Measurements from ENCODE around the gene HMGXB3.
"Not testable (repeated sequence)": the region's sequence is repeated elsewhere in the genome, so short reads cannot be mapped to it uniquely, and the experiment has no call there.

Gene HMGXB3

GRCh38 chr5:150080696-150081435 lies 80.3 kb downstream of the HMGXB3 start:
- Histone ChIP-seq H2AFZ (no peak overlapping the region), H3K27ac (peak overlapping the region; percentile 19), H3K4me1 (peaks cover 3% of the 10 kb centered on the region), H3K36me3 (ENCODE audit: control insufficient read depth, insufficient read depth, low read length) (no peaks in the 10 kb centered on the region), H3K9ac (no peak overlapping the region), H3K9me3 (ENCODE audit: control insufficient read depth, low read length) (no peaks in the 10 kb centered on the region), H3K79me2 (no peaks in the 10 kb centered on the region), H3K27me3 (ENCODE audit: control insufficient read depth, insufficient read depth, low read length) (no peaks in the 10 kb centered on the region), H3K4me3 (ENCODE audit: low read depth, low read length) (no peak overlapping the region), H3K4me2 (ENCODE audit: low read length) (no peak overlapping the region)
- TF ChIP-seq CTCF (IDR thresholded peaks at IDR 0.05) = no peak

GRCh38 chr5:150081541-150082283 lies 81.2 kb downstream of the HMGXB3 start:
- H3K9me3 ChIP-seq (ENCODE audit: control insufficient read depth, low read length) = no peaks in the 10 kb centered on the region
- TF ChIP-seq CTCF (IDR thresholded peaks at IDR 0.05) = no peak
- no peak overlapping the region for H3K4me3 ChIP-seq (ENCODE audit: low read depth, low read length)

GRCh38 chr5:150082374-150082773 lies 81.8 kb downstream of the HMGXB3 start:
- no peaks in the 10 kb centered on the region for H3K9me3 ChIP-seq (ENCODE audit: control insufficient read depth, low read length)
- H3K4me2 ChIP-seq (ENCODE audit: low read length) = no peak overlapping the region
- no peak overlapping the region for H2AFZ ChIP-seq
- no peak overlapping the region for H3K27ac ChIP-seq
- H3K4me1 ChIP-seq = peaks cover 3% of the 10 kb centered on the region
- no peak for TF ChIP-seq CTCF (IDR thresholded peaks at IDR 0.05)
- H3K79me2 ChIP-seq = no peaks in the 10 kb centered on the region
- H3K27me3 ChIP-seq (ENCODE audit: control insufficient read depth, insufficient read depth, low read length) = no peaks in the 10 kb centered on the region
- no peak overlapping the region for H3K9ac ChIP-seq
- no peaks in the 10 kb centered on the region for H3K36me3 ChIP-seq (ENCODE audit: control insufficient read depth, insufficient read depth, low read length)
- no peak overlapping the region for H3K4me3 ChIP-seq (ENCODE audit: low read depth, low read length)

More at GRCh38 chr5:150081541-150082283, 81.2 kb downstream of the HMGXB3 start:
- peaks cover 3% of the 10 kb centered on the region for H3K4me1 ChIP-seq
- H3K27me3 ChIP-seq (ENCODE audit: control insufficient read depth, insufficient read depth, low read length) = no peaks in the 10 kb centered on the region
- H3K4me2 ChIP-seq (ENCODE audit: low read length) = no peak overlapping the region
- H3K36me3 ChIP-seq (ENCODE audit: control insufficient read depth, insufficient read depth, low read length) = no peaks in the 10 kb centered on the region
- H3K27ac ChIP-seq = no peak overlapping the region
- no peak overlapping the region for H3K9ac ChIP-seq
- no peaks in the 10 kb centered on the region for H3K79me2 ChIP-seq
- peak overlapping the region; percentile 70 for H2AFZ ChIP-seq

GRCh38 chr5:150082889-150083288 lies 82.3 kb downstream of the HMGXB3 start:
- TF ChIP-seq CTCF (IDR thresholded peaks at IDR 0.05) = no peak
- peaks cover 3% of the 10 kb centered on the region for H3K4me1 ChIP-seq
- H3K4me3 ChIP-seq (ENCODE audit: low read depth, low read length) = no peak overlapping the region
- no peaks in the 10 kb centered on the region for H3K9me3 ChIP-seq (ENCODE audit: control insufficient read depth, low read length)
- no peaks in the 10 kb centered on the region for H3K27me3 ChIP-seq (ENCODE audit: control insufficient read depth, insufficient read depth, low read length)
- no peak overlapping the region for H3K4me2 ChIP-seq (ENCODE audit: low read length)
- H3K36me3 ChIP-seq (ENCODE audit: control insufficient read depth, insufficient read depth, low read length) = no peaks in the 10 kb centered on the region
- H2AFZ ChIP-seq = no peak overlapping the region
- H3K79me2 ChIP-seq = no peaks in the 10 kb centered on the region
- no peak overlapping the region for H3K27ac ChIP-seq
- no peak overlapping the region for H3K9ac ChIP-seq

- H3K4me1 ChIP-seq; H2AFZ ChIP-seq; H3K36me3 ChIP-seq (ENCODE audit: control insufficient read depth, insufficient read depth, low read length); H3K27me3 ChIP-seq (ENCODE audit: control insufficient read depth, insufficient read depth, low read length); H3K9ac ChIP-seq; H3K79me2 ChIP-seq; H3K4me2 ChIP-seq (ENCODE audit: low read length); H3K4me3 ChIP-seq (ENCODE audit: low read depth, low read length); H3K27ac ChIP-seq; H3K9me3 ChIP-seq (ENCODE audit: control insufficient read depth, low read length): not testable (repeated sequence)
These were observed 84.2 kb downstream of the HMGXB3 start for GRCh38 chr5:150084754-150085153.
